GM18499 (cell line): ENCODE measurements around the gene HOXB6.

ENCODE experiments used
- ATAC-seq: cut with Tn5 transposase; IDR thresholded peaks from one replicate; pipeline ENCODE4 v1.9.1; 2021; ENCODE audit warnings: moderate number of reproducible peaks; ENCODE audit not compliant: insufficient read depth, unreplicated experiment

HOXB6 gene

DNA sequence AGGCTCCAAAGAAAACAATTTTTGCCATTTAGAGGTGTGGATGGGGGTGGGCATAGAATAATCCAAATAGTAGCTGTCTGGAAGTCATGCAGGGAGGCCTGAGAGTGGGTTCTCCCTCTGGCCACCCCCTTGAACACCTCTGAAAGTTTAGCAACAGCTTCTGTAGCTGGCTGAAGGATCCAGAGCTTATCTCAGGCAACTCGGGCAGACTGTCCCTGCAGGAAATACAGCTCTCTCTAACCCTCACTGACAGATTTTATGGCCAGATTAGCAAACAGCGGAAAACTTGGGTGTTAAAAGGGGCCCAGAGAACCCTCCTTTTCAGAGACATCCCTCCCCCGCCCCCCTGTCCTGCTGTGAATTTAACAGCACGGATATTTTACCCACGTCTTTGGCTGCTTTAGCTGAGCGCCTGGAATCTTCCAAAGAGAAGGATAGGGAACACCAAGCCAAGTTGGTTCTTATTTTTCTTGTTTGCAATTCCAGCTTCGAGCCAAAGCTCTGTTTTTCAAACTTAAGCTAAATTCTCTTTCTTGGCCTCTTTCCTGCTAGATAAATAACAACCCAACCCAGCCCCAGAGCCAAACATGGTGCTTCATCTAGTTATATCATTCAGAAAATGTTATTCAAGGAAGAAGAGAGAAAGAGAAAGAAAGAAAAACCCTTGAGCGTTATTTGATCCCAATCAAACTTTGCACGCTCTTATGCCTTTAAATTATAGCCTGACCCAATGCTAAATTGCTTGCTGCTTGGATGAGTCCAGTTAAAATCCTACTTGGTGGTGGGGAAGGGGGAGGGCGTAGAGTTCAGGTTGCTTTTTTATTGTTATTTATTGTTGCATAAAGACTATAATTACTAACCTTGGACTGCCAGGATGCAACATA is 57.6 kb downstream of the HOXB6 start:
- ATAC-seq: no peak

DNA sequence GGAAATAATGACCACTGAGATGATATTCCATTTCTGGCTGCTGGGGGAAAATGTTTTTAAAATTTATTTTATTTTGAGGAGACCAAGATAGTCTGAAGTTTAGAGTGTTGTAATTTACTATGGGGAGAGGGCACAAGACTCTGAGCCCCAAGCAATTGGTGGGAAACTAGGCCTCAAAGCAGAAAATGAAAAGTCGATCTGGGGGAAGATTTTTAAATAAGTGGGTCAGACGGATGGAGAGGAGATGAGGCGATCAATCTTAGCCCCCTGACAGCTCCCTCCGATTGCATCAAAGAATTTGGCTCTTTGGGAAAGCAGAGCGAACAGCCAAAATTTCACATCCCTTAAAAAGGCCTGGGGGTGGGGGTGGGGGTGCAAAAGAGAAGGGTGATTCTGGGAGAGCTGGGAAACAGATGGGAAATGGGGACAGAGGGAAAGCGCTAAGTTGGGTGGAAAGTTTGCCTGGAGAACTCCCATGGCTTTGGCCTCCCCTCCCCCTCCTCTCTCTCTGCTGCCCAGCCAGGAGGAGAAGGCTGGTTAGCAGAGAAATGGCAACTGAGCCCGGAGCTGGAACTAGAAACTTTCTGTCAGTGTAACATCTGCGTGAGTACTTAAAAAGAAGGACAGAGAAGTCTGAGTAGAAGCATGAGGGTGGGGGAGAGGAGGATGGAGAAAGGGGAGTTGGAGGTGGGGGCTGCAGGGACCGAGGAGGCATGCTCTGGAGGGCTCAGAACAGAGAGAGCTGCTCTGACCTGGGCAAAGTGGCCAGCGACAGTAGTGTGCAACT is 58.5 kb downstream of the HOXB6 start:
- no peak for ATAC-seq
